ENCODE measurements around the gene WDR87.

The WDR87 gene

GRCh38 chr19:37905946-37906868, at the start of gene WDR87:
WDR87 (minus strand) TSS chr19:37906594; CDS start chr19:37898239, 8,355 bp downstream.
- peak; percentile 49 for DNase-seq

GRCh38 chr19:37955986-37956385, 49.6 kb upstream of the WDR87 start:
- DNase-seq, result no peak

GRCh38 chr19:37954421-37954874, 48.1 kb upstream of the WDR87 start:
- no peak for DNase-seq

DNA sequence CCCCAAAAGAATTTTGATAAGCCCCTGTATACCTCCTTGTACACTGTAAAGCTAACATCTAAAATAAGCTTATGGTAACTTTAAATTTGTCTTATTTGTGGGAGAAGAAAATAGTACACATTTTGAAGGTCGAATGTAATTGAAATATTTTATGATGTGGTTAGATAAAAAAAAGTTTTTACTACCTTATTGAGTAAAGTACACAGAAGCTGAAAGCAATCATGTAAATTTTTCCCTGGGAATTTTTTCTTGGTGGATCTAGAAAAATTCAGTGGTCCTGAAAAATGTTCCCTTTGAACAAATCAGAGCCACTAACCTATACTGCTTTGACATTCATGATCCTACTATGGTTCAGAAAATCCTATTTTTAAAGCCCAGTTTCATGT, 47.5 kb upstream of the WDR87 start:
- DNase-seq, result no peak

- no peak for DNase-seq
These were observed 47.0 kb upstream of the WDR87 start for GRCh38 chr19:37953171-37953917.

DNA sequence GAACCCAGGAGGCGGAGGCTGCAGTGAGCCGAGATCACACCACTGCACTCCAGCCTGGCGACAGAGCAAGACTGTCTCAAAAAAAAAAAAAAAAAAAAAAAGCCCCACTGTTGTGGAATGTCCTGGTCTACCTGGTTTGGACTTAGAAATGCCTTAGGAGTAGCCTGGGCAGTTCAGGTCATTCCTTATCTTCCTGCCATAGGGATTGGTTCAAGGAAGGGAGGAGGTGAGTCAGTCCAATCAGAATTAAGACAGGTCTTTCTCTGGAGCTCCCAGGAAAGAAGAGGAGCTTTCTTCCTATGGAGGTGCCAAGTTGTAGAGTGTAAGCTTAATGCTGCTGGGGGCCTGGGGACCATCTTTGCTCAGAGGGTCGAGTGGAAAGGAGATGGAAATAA, 45.4 kb upstream of the WDR87 start:
- DNase-seq, result no peak

- no peak for DNase-seq
These were observed 44.2 kb upstream of the WDR87 start for GRCh38 chr19:37950471-37951175.

DNA sequence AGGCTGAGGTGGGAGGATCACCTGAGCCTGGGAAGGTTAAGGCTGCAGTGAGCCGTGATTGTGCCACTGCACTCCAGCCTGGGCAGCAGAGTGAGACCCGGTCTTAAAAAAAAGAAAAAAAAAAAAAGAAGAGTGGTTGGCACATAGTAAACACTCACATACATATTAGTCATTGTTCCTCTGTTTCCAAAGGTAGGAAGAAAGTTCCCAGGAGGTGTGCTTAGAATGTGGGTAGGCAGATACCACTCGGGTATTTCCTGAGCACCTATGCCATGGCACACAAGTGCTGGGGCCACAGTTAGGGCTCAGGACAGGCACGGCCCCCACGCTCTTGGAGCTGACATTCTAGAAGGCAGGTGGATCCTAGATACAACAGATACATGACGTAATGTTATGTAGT, 42.0 kb upstream of the WDR87 start:
- DNase-seq, result no peak

DNA sequence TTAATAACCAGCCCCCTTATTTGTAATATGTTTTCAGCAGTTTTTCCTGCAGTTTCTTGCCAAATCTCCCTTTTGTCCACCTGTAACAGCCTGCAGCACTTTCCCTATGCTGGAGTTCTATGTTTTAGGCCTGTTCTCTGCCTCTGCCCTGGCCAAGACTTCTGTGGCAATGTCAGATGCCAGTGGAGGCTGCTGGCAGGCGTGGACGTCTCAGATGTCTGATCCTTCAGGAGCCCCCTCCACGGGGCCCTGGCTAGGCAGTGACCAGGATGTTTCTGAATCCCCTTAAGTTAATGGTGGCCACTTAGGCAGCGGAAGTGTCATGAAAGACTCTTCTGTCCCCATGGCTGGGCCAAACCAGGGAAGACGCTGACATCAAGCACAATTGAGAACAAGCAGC, 41.4 kb upstream of the WDR87 start:
- DNase-seq, result no peak

DNA sequence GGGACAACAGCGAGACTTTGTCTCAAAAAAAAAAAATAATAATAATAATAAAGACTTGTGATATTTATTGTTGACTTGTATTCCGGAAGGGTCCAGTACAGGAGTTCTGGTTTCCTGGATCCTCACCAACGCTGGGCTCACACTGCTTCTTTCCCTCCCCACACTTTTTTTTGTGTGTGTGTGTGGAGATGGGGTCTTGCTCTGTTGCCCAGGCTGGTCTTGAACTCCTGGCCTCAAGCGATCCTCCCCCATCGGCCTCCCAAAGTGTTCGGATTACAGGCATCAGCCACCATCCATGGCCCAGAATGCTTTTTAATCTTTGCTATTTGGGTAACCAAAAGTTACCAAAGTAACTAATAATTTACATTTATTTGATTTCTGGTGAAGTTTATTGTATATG, 39.7 kb upstream of the WDR87 start:
- DNase-seq, result no peak

- no peak for DNase-seq
These were observed 37.1 kb upstream of the WDR87 start for GRCh38 chr19:37943480-37943879.

- DNase-seq, result no peak
These were observed 36.1 kb upstream of the WDR87 start for GRCh38 chr19:37942516-37942902.

GRCh38 chr19:37941782-37942515, 35.6 kb upstream of the WDR87 start:
- no peak for DNase-seq

DNA sequence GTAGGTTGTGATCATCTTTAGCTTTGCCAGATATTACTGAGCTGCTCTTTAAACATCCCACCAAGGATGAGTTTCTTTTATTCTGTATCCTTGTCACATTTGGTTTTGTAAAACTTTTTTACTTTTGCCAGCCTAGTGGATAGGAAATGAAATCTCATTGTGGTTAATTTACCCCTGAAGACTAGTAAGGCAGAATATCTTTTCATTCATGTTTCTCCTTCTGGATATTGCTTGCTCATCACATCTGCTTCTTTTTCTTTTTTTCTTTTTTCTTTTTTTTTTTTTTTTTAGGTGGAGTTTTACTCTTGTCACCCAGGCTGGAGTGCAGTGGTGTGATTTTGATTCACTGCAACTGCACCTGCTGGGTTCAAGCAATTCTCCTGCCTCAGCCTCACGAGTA, 32.0 kb upstream of the WDR87 start:
- no peak for DNase-seq

GRCh38 chr19:37936886-37937285, 30.5 kb upstream of the WDR87 start:
- no peak for DNase-seq

DNA sequence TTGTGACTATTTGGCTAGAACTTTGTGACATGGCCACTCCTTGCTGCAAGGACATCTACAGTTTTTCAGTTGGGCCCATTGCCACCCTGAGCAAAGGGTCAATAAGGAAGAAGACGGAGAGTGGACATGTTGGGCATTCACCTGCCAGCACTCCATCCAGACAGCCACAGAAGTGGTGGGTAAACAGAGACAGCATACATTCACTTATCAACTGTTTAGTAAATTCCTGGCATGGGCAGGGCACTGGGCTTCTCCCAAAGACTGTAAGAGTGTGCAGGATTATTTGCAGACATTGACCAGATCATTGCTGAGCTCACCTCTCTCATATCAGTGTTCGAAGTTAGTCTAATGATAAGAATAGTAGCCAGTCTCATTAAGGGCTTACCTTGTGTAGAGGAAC, 29.8 kb upstream of the WDR87 start:
- no peak for DNase-seq

- no peak for DNase-seq
These were observed 28.9 kb upstream of the WDR87 start for GRCh38 chr19:37935341-37935740.

DNA sequence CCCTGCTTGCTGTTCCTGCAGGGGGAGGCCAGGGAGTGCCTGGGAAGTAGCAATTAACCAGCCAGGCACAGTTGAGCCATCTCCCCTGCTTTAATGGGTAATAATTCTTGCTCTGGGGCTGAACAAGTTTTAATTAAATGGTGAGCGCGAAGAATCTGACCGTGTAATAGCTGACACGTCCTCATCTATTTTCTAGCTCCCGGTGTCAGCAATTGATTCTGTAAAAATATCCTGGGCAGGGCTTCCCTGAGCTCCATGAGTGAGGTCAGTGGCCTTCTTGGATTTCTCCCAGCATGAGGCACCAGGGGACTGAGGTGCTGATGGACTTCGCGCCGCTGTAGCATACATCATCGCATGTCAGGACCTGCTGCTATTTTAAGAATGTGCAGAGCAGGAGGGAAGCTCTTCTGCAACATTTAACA, 27.6 kb upstream of the WDR87 start:
- DNase-seq, result no peak

DNA sequence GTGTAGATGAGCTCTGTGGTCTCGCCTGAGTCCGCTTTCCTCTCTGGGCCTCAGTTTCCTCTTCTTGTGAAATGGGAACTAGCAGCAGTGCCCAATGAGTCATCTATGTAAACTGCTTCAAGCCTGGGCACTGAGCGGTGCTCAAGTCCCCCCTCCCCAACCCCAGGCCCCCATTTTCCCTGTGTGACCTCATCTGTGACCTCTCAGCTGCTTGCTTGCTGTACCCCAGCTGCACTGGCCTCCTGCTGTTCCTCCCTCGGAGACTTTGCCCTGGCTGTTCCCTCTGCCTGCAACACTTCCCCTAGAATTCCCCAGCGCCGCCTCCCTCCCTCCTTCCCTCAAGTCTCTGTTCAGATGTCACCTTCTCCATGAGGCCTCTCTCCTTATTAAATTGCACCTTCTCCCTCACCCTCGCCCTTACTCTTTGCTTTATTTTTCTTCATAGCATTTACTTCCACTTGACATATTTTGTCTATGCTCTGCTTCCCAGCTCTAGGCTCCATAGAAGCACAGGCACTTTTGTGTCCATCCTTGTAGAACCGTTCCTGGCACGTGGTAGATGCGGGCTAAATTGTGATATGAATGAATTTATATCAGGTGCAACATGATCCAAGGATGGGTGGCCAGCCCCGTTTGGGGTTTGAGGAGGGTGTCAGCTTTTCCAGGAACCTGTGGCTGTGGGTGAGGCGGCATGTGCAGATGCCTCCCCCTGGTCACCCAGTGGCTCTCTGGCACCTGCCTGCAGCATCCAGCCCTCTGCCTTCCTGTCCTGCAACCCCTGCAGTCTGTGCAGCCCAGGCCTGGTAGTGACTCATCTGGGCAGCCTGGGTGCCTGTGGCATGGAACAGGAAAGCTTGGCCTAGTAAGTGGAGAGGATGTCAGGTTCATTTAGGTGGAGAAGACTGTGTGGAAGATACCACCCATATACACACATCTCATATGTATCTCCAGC, 26.9 kb upstream of the WDR87 start:
- no peak for DNase-seq

- no peak for DNase-seq
These were observed 25.7 kb upstream of the WDR87 start for GRCh38 chr19:37931881-37932655.

DNA sequence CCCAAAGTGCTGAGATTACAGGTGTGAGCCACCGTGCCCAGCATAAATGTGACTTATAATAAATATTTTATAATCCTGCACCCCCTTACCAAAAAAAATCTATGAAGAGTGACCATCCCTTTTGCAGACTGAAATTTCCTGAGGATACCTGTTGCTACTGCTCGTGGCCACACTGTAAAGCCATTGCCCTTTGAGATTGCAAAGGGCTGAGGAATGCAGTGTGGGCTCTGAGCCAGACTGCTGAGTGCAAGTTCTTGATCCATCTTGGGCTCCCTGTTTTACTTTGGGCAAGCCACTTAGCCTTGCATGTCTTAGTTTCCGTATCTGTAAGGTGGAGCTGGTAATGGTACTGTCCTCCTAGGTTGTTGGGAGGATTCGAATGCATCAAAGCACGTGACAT, 24.0 kb upstream of the WDR87 start:
- DNase-seq, result no peak

All from activated CD8-positive, alpha-beta memory T cell treated with anti-CD3 and anti-CD28 coated beads, Interleukin-2, amount 50 U/mL, for 4 hours (primary cell).